GM12878 (cell line): Measurements from ENCODE around the gene PDLIM5. TPM values are rescaled to one million over a fixed set of nuclear protein-coding genes. Genes with fewer than 3 reads are reported as not detected.

ENCODE experiments used
- ATAC-seq: fragments of 200-7000 bp; cut with Tn5 transposase; 3 replicates; pipeline ENCODE4 v1.9.1; 2020; ENCODE audit warnings: mild to moderate bottlenecking, moderate library complexity
- BruUV-seq: library from RNA; stranded (reverse); fragments of 400-500 nt; replicated peaks from 2 replicates; lab custom pipeline; 2021; lab: Mats Ljungman, UMichigan
- CTCF ChIA-PET: fragments of 300-600 bp; sonication (Branson Sonifier 250); formaldehyde crosslinking; extraction: SDS; loops from one replicate; lab custom pipeline; 2021; ENCODE audit warnings: inconsistent platforms; lab: Yijun Ruan, JAX
- POLR2A ChIA-PET: fragments of 350-600 bp; formaldehyde crosslinking; extraction: SDS; loops from one replicate; lab custom pipeline; 2021; ENCODE audit warnings: inconsistent platforms; lab: Charles Lee
- RAD21 ChIA-PET: fragments of 300-600 bp; sonication (Branson Sonifier 250); formaldehyde crosslinking; loops from one replicate; lab custom pipeline; 2023; ENCODE audit warnings: antibody characterized with exemption; ENCODE audit not compliant: unreplicated experiment; lab: Charles Lee
- SMC1A ChIA-PET: fragments of 300-600 bp; sonication (Branson Sonifier 250); formaldehyde crosslinking; loops from one replicate; lab custom pipeline; 2023; ENCODE audit not compliant: unreplicated experiment, uncharacterized antibody; lab: Charles Lee
- DNase-seq: peaks from one replicate; pipeline ENCODE4 v3.0.0-alpha.2; 2011; ENCODE audit warnings: low read depth, low spot score
- FAIRE-seq: peaks from 3 replicates; lab custom pipeline; 2011; peaks lifted over from hg19 to GRCh38; lab: Jason Lieb, UNC
- H2AFZ ChIP-seq: 2 replicates; pipeline ENCODE4 v1.6.0; 2011; ENCODE audit warnings: low read depth, low read length, control low read depth; ENCODE audit not compliant: control insufficient read depth
- H3K27ac ChIP-seq: 2 replicates; pipeline ENCODE4 v1.5.1; 2011; ENCODE audit warnings: control low read depth; ENCODE audit not compliant: control insufficient read depth, insufficient read depth
- H3K27me3 ChIP-seq, 2 experiments: replicated peaks in 1 of 2; 2 replicates each; pipeline versions ENCODE4 v1.6.0 to v1.6.1; 2011; ENCODE audit warnings: low read length in 1 of 2; ENCODE audit not compliant: control insufficient read depth in 2 of 2, insufficient read depth in 2 of 2
- H3K36me3 ChIP-seq, 2 experiments: 2 replicates each; pipeline ENCODE4 v1.5.1; 2011; ENCODE audit warnings: low read length in 1 of 2; ENCODE audit not compliant: control insufficient read depth in 2 of 2, insufficient read depth in 2 of 2
- H3K4me1 ChIP-seq: 2 replicates; pipeline ENCODE4 v1.6.1; 2011; ENCODE audit warnings: mild to moderate bottlenecking, low read length, moderate library complexity, mixed read lengths; ENCODE audit not compliant: control insufficient read depth, insufficient read depth
- H3K4me2 ChIP-seq: 2 replicates; pipeline ENCODE4 v1.6.0; 2011; ENCODE audit warnings: control low read depth; ENCODE audit not compliant: control insufficient read depth, insufficient read depth
- H3K4me3 ChIP-seq: fragments of 200-600 bp; sonication (generic); 2 replicates; pipeline ENCODE4 v1.5.1; 2016
- H3K79me2 ChIP-seq: 2 replicates; pipeline ENCODE4 v1.6.0; 2011; ENCODE audit warnings: low read length; ENCODE audit not compliant: control insufficient read depth, insufficient read depth
- H3K9ac ChIP-seq: 2 replicates; pipeline ENCODE4 v1.8.0; 2011; ENCODE audit warnings: low read length, control low read depth, mixed read lengths; ENCODE audit not compliant: control insufficient read depth, insufficient read depth
- H3K9me3 ChIP-seq: replicated peaks from 3 replicates; pipeline ENCODE4 v1.5.1; 2011; ENCODE audit warnings: mild to moderate bottlenecking, low read length; ENCODE audit not compliant: control insufficient read depth, insufficient read depth
- H4K20me1 ChIP-seq: 2 replicates; pipeline ENCODE4 v1.6.0; 2011; ENCODE audit not compliant: control insufficient read depth, insufficient read depth
- ASH2L ChIP-seq: fragments of 300-600, 200-600 bp; sonication (generic); IDR thresholded peaks from 2 replicates; pipeline ENCODE4 v1.6.1; 2017; ENCODE audit warnings: low read depth, mild to moderate bottlenecking, borderline replicate concordance
- CEBPZ ChIP-seq: fragments of 150-350 bp; IDR thresholded peaks from 2 replicates; pipeline ENCODE4 v1.6.1; 2016; ENCODE audit warnings: low read depth, low read length
- EED ChIP-seq: sonication (generic); IDR thresholded peaks from 2 replicates; pipeline ENCODE4 v1.6.1; 2016; ENCODE audit warnings: antibody characterized with exemption, low read depth
- ESRRA ChIP-seq: IDR thresholded peaks from 2 replicates; pipeline ENCODE4 v1.6.1; 2012; ENCODE audit warnings: mild to moderate bottlenecking, low read length, improper control_type of control experiment
- MTA2 ChIP-seq: fragments of 450-650 bp; IDR thresholded peaks from 2 replicates; pipeline ENCODE4 v1.6.1; 2016; ENCODE audit warnings: low read depth, mild to moderate bottlenecking, moderate library complexity
- MYC ChIP-seq: IDR thresholded peaks from 2 replicates; pipeline ENCODE4 v1.6.1; 2011; ENCODE audit warnings: mild to moderate bottlenecking, low read length, moderate library complexity, inconsistent platforms; ENCODE audit not compliant: insufficient read depth, insufficient replicate concordance, insufficient read length, severe bottlenecking
- NRF1 ChIP-seq: conservative IDR thresholded peaks from 2 replicates; pipeline ENCODE4 v1.6.1; 2011; ENCODE audit warnings: mild to moderate bottlenecking, low read depth, low read length, improper control_type of control experiment
- PML ChIP-seq: IDR thresholded peaks from 2 replicates; pipeline ENCODE4 v1.6.1; 2012; ENCODE audit warnings: low read length, inconsistent platforms
- POLR2AphosphoS2 ChIP-seq: IDR thresholded peaks from 2 replicates; pipeline ENCODE4 v1.6.1; 2011; ENCODE audit warnings: low read depth, mild to moderate bottlenecking, low read length, improper control_type of control experiment, moderate library complexity
- RUNX3 ChIP-seq: IDR thresholded peaks from 2 replicates; pipeline ENCODE4 v1.6.1; 2012; ENCODE audit warnings: low read length, inconsistent platforms
- SIN3A ChIP-seq: IDR thresholded peaks from 2 replicates; pipeline ENCODE4 v1.6.1; 2012; ENCODE audit warnings: low read depth, low read length, improper control_type of control experiment
- SMARCA5 ChIP-seq: fragments of 450-650 bp; IDR thresholded peaks from 2 replicates; pipeline ENCODE4 v1.6.1; 2017; ENCODE audit warnings: mild to moderate bottlenecking
- TBL1XR1 ChIP-seq: IDR thresholded peaks from 2 replicates; pipeline ENCODE4 v1.6.1; 2012; ENCODE audit warnings: low read depth, low read length, improper control_type of control experiment
- YY1 ChIP-seq: IDR thresholded peaks from 2 replicates; pipeline ENCODE4 v1.6.1; 2011; ENCODE audit warnings: low read depth, mild to moderate bottlenecking, low read length
- WGBS: methylation state at CpG from one replicate; pipeline ENCODE4 v1.1.6; 2016; ENCODE audit warnings: low lambda C conversion rate; ENCODE audit not compliant: insufficient replicate concordance, insufficient coverage; ENCODE audit errors: missing lambda C conversion rate; 5-methylcytosine and 5-hydroxymethylcytosine counted together
- in situ Hi-C: fragments of 300-500 bp; cut with MboI; formaldehyde crosslinking; loops from 9 replicates; pipeline ENCODE4 v1.14.3; 2018; ENCODE audit warnings: mixed read lengths
- intact Hi-C: fragments of 100-400 bp; cut with micrococcal nuclease; formaldehyde crosslinking; loops from one replicate; pipeline ENCODE4 v1.14.2; 2022; ENCODE audit not compliant: unreplicated experiment
- polyA plus RNA-seq, 11 experiments: library from polyadenylated mRNA; depleted of rRNA in 4 of 11; unstranded in 6 of 11; stranded (reverse) in 5 of 11; fragments of >200 nt; fragmentation: Nextera tagmentation in 4 of 11; fragmentation: Illumina TruSeq in 1 of 11; extraction: Ambion mirVana in 4 of 11; extraction: Trizol in 1 of 11; gene quantifications; 1 replicate in 1 of 11; 2 replicates in 10 of 11; pipeline versions ENCODE4 v1.2.1 to v1.2.3, GENCODE V29; 2011 to 2016; ENCODE audit warnings: inconsistent platforms in 2 of 11, missing spikeins in 2 of 11, low read depth in 1 of 11
- total RNA-seq, 4 experiments: library from RNA; depleted of rRNA in 3 of 4; stranded (reverse); fragments of >200 nt in 3 of 4; fragmentation: Illumina TruSeq in 1 of 4; extraction: Trizol in 1 of 4; gene quantifications; 2 replicates each; pipeline versions ENCODE4 v1.2.1 to v1.2.3, GENCODE V29; 2013 to 2021

The PDLIM5 gene
- total and polyA plus RNA-seq, 10 of the 15 experiments (the other 5 are each of a cell fraction or from before 2014, with no cell fraction given): 10.0 to 52.9 (median 20.7) TPM

- in situ Hi-C loops (no loop called here), intact Hi-C loops (no loop called here)
- DNase-seq (no peak), FAIRE-seq (no peak), ATAC-seq (no peak)
- CTCF ChIA-PET: no interaction called here
- no peak overlapping the region for H3K9ac ChIP-seq
- no peaks in the 10 kb centered on the region for H3K36me3 ChIP-seq
- WGBS: 93% methylated on average over 9 of the region's 9 CpGs
- BruUV-seq: no TSS peak
- no peak overlapping the region for H2AFZ ChIP-seq
- no peak overlapping the region for H3K27ac ChIP-seq
- no peaks in the 10 kb centered on the region for H4K20me1 ChIP-seq
- H3K9me3 ChIP-seq: no peaks in the 10 kb centered on the region
- H3K27me3 ChIP-seq: no peaks in the 10 kb centered on the region
- SMC1A ChIA-PET: interaction anchor here (0.9 kb wide), 1 partner anchor 18 kb away, joined by 3 read pairs; no protein-coding TSS in a partner anchor
- H3K79me2 ChIP-seq: peaks cover 1% of the 10 kb centered on the region
- no peak overlapping the region for H3K4me2 ChIP-seq
- RAD21 ChIA-PET: interaction anchor here (1.7 kb wide), 1 partner anchor 125 kb away, joined by 3 read pairs; no protein-coding TSS in a partner anchor
- H3K4me1 ChIP-seq: peaks cover 15% of the 10 kb centered on the region
- no peak for TF ChIP-seq SIN3A
- TF ChIP-seq EED: no peak
- no peak for TF ChIP-seq YY1
- no peak for TF ChIP-seq MTA2
- no peak for TF ChIP-seq TBL1XR1
- no peak for TF ChIP-seq PML
- TF ChIP-seq ESRRA: no peak
- no peak for TF ChIP-seq SMARCA5
- no peak for TF ChIP-seq CEBPZ
- TF ChIP-seq MYC: no peak
- no peak for TF ChIP-seq RUNX3
- no peak for TF ChIP-seq POLR2AphosphoS2
- TF ChIP-seq ASH2L: no peak
- no peak for TF ChIP-seq NRF1
- POLR2A ChIA-PET: no interaction called here
- no peak overlapping the region for H3K4me3 ChIP-seq
Observed at GRCh38 chr4:94531991-94532789, 80.4 kb downstream of the PDLIM5 start.
